C4-2B (cell line): ENCODE results near the gene CYP21A2.
"Not testable (repeated sequence)": the region's sequence is repeated elsewhere in the genome, so short reads cannot be mapped to it uniquely, and the experiment has no call there.

Source experiments
- ZFX ChIP-seq: fragments of 450-650 bp; IDR thresholded peaks from 2 replicates; pipeline ENCODE4 v1.6.1; 2017
- TF ChIP-seq, protein P1 (sequence below): fragments of 450-650 bp; conservative IDR thresholded peaks from 2 replicates; pipeline ENCODE4 v1.5.1; 2017; ENCODE audit warnings: mild to moderate bottlenecking

DNA sequence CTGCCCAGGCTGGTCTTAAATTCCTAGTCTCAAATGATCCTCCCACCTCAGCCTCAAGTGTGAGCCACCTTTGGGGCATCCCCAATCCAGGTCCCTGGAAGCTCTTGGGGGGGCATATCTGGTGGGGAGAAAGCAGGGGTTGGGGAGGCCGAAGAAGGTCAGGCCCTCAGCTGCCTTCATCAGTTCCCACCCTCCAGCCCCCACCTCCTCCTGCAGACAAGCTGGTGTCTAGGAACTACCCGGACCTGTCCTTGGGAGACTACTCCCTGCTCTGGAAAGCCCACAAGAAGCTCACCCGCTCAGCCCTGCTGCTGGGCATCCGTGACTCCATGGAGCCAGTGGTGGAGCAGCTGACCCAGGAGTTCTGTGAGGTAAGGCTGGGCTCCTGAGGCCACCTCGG, 663 bp downstream of the CYP21A2 start:
- TF ChIP-seq, protein P1, sequence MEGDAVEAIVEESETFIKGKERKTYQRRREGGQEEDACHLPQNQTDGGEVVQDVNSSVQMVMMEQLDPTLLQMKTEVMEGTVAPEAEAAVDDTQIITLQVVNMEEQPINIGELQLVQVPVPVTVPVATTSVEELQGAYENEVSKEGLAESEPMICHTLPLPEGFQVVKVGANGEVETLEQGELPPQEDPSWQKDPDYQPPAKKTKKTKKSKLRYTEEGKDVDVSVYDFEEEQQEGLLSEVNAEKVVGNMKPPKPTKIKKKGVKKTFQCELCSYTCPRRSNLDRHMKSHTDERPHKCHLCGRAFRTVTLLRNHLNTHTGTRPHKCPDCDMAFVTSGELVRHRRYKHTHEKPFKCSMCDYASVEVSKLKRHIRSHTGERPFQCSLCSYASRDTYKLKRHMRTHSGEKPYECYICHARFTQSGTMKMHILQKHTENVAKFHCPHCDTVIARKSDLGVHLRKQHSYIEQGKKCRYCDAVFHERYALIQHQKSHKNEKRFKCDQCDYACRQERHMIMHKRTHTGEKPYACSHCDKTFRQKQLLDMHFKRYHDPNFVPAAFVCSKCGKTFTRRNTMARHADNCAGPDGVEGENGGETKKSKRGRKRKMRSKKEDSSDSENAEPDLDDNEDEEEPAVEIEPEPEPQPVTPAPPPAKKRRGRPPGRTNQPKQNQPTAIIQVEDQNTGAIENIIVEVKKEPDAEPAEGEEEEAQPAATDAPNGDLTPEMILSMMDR: not testable (repeated sequence)
- TF ChIP-seq ZFX: not testable (repeated sequence)
